Measurements from ENCODE around the gene PODNL1.

DNA sequence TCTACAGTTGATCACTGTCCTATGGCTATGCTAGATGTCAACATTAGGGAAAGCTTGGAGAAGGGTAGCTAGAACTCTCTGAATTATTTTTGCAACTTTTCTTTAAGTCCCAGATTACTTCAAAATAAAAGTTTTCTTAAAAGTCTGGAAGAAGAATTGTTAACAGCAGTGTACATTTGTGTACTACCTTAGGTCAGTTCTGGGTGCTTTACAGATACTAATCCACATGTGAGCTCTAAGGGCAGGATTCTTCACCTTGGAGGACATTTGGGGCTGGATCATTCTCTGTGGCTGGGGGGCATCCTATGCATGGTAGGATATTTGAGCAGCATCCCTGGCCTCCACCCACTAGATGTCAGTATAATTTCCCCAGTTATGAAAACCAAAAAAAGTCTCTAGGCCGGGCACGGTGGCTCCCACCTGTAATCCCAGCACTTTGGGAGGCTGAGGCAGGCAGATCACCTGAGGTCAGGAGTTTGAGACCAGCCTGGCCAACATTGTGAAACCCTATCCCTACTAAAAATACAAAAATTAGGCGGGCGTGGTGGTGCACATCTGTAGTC is 35.1 kb downstream of the PODNL1 start:
- TF ChIP-seq, protein P1, sequence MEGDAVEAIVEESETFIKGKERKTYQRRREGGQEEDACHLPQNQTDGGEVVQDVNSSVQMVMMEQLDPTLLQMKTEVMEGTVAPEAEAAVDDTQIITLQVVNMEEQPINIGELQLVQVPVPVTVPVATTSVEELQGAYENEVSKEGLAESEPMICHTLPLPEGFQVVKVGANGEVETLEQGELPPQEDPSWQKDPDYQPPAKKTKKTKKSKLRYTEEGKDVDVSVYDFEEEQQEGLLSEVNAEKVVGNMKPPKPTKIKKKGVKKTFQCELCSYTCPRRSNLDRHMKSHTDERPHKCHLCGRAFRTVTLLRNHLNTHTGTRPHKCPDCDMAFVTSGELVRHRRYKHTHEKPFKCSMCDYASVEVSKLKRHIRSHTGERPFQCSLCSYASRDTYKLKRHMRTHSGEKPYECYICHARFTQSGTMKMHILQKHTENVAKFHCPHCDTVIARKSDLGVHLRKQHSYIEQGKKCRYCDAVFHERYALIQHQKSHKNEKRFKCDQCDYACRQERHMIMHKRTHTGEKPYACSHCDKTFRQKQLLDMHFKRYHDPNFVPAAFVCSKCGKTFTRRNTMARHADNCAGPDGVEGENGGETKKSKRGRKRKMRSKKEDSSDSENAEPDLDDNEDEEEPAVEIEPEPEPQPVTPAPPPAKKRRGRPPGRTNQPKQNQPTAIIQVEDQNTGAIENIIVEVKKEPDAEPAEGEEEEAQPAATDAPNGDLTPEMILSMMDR (IDR thresholded peaks at IDR 0.05; ENCODE audit: poor library complexity), result peak; percentile 33
- no peak for TF ChIP-seq EZH2 (IDR thresholded peaks at IDR 0.05; ENCODE audit: borderline replicate concordance)
